HuH-7.5 (cell line): ENCODE results near the gene BLID.

ENCODE experiments used
- DNase-seq: peaks from one replicate; pipeline ENCODE4 v3.0.0; 2011; ENCODE audit warnings: low spot score

BLID gene, protein sequence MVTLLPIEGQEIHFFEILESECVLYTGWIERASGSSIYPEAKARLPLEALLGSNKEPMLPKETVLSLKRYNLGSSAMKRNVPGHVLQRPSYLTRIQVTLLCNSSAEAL

DNA sequence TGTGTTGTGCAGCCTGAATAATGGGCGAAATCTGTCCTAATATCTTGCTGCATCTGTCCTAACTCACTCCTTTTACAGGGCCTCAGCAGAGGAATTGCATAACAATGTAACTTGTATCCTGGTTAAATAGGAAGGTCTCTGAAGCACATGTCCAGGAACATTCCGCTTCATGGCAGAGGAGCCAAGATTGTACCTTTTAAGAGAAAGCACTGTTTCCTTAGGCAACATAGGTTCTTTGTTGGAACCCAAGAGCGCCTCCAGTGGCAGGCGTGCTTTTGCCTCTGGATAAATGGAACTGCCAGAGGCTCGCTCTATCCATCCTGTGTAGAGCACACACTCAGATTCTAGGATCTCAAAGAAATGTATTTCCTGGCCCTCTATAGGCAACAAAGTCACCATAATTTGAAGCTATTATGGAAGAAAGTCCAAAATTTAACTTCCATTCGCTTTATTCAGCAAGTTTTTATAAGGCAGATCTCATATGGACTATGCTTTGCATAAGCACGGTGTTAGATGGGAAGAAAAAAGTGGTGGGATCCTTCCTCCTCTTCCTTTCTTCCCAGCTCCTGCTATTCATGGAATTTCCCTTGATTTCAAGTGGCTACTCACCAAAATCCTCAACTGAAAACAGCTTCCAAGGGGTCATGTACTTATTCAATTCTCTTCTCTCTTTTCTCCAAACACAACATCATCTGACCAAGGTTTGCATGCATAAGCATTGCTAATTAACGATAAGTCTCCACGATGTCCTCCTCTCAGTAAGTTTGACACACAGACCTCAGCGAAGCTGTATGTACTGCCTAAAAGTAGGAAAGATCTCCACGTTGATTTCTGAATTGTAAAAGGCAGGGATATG is at the start of gene BLID:
TSS of gene BLID (minus strand) at position 692 of the 856 bp plus-strand sequence. CDS start at position 399, 293 bp downstream.
- DNase-seq: no peak

DNA sequence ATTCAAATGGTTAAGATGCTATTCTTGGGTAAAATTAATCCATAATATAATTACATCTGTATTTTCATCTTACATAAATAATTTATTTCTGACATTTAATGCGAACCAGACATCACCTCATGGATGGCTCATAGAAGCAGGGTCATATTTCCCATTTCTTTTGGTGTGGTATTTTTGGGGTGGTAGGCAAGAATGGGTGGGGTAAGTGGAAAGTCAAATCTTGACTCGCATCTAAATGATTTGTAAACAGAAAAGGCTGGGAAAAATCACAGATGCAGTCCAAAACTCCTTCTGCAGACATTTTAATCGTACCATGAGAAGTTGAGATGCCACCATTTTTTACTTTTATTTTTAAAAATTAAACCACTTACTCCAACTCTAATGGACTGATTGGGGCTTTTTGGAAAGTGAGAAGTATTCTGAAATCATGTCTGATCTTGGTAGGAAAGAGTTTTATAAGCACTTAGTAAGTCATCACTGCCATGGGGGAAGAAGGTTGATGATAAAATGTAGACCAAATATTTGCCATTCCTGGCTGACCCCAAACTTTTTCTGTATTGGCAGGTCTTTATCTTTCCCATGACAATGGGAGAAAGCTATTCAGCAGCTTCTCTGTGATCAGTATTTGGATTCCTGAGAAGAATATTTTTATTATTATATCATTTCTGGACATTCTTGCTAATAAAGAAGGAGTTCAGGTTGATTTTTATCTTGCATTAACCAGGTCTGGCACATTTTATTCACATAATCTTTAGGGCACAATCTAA is 47.2 kb upstream of the BLID start:
- no peak for DNase-seq

DNA sequence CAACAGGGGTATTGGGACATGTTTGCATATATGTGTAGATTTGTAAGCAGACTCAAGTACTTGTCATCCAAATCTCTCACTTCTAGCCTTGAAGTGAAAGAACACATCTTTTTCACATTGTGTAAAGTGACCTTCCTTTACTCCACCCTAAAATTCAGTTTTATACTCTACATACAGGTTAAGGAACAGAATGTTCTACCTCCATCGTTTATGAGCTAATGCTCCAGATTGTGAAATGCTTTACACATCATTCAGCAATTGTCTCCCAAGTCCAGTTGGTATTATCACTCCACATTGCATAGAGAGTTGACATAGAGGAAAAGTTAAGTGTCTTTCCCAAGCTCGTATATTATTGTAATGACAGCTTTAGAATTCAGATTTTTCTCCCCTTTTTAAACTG is 46.1 kb upstream of the BLID start:
- DNase-seq: no peak

DNA sequence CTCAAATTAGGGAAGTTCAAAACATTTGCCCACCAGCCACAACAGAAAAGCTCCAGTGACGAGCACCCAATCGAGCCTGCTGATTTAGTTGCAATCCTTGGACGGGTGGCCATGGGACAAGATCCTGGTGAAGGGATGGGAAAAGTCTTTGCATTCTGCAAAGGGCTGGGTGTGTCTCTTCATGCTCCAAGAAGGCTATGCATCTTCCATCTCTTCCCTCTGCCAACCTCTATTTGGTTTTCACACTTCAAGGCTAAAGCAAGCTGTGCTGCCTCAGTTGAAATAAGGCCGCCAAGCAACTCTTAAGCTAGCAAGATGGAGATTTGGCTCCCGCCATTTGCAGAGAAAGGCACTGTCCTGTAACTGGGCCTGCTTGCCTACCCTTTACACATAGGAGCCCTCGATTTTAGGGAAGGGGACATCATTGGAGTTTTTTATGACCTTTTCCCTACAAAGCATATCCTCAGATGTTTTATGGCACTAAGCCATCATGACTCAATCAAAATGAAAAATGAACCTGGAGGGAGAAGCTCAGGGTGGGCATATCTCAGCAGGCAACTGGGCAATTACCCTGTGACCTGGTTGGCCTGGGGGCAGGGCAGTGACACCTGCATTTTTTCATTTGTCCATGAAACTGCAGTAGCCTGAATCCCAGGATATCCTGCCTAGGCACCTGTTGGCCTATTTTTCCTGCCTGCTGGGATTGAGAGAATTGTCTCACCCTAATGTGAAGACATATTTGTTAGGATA is 45.0 kb upstream of the BLID start:
- no peak for DNase-seq

DNA sequence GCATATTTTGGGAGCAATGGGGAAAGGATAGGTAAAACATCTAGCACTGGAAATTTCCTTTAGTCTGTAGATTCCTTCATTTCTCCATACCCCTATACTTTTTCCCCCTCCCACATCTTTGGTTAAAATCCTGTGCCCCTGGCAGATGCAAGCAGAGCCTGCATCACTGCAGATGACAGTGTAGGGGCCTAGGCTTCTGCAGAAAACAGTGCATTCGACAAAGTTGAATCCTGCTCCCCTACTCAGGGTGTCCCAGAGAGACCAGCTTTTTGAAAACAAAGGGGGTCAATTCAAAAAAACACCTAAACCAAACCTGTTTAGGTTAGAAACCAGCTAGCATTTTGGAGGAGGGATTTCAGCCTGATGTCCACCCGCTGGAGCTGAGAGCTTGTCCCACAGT is 43.8 kb upstream of the BLID start:
- DNase-seq: no peak

DNA sequence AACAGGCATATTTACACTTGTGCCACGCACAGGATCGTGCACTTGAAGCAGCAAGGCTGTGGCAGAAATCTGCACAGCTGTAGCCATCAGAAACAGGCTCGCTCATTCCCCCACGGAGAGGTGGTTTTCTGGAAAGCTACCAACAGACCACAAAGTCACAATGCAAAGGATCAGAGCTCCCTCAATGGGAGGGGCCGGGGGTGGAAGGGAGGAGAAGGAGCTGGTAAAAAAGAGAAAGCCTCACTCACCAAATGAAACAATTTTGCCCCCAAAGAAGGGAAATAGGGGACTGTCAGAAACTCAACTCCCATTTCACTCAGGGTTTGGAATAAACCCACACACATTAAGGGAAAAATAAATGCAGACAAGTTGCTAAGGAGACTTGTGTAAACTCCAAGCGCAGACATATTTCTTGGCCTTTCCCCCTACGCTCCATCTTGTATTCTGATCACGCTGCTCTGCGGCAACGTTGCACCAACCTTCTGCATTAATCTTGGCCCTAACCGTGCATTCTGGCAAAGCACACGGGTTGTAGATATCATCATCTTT is 43.2 kb upstream of the BLID start:
- no peak for DNase-seq

DNA sequence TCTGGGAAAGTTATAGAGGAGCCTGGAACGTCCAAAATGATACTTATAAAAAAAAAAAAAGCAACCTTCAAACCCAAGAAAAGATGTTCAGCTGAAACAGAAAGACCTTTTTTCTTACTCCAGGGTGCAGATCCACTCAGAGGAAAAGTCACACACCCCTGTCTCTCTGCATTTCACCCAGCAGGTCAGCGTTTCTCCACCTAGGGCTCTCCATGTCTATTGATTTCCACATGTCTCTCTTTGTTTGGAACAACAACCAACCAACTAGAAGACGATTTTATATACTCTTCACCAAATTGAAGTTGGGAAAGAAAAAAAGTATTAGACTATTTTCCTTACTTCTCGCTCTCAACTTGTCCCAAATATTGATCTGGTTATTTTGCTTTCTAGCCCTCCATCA is 42.2 kb upstream of the BLID start:
- no peak for DNase-seq

DNA sequence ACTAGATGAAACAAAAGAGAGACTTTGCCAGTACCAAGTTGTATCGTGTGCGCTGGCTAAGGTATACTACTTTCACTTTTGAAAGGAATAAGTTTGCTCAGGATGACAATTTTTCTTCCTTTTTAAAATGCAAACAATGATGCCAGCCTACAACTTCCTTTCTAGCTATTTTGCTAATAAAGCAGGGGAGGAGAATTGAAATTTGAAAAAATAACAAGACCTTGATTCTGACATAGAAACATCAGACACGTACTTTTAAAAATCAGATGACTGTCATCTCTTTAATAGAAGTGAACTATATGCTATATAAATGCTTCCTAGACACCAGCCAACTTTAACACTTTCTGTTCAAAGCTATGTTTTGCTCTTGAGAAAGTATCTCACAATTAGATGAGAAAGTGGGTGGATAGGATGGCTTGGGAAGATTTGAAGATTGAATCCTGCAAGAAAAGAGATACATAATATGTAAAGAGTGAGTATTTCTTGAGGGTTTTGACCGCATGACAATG is 41.7 kb upstream of the BLID start:
- no peak for DNase-seq

DNA sequence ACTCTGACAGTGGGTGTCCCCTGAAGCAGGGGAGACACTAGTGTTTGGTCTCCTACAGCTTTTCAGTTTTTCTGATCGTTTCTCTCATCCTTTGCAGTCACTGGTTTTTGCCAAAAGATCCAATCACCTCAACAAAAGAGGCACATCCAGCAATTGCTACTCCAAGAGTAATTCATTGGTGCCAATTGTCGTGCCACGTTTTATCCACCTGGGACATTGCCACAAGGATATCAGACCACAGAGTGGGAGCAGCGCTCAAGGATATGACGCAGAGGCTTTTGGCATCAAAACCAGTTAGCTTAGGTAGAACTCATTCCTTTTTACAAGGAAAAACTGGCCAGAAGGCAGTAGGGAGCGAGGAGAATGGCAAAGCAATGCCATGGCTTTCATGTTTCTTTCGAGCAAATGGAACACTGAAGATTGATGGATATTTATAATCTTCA is 40.9 kb upstream of the BLID start:
- no peak for DNase-seq

DNA sequence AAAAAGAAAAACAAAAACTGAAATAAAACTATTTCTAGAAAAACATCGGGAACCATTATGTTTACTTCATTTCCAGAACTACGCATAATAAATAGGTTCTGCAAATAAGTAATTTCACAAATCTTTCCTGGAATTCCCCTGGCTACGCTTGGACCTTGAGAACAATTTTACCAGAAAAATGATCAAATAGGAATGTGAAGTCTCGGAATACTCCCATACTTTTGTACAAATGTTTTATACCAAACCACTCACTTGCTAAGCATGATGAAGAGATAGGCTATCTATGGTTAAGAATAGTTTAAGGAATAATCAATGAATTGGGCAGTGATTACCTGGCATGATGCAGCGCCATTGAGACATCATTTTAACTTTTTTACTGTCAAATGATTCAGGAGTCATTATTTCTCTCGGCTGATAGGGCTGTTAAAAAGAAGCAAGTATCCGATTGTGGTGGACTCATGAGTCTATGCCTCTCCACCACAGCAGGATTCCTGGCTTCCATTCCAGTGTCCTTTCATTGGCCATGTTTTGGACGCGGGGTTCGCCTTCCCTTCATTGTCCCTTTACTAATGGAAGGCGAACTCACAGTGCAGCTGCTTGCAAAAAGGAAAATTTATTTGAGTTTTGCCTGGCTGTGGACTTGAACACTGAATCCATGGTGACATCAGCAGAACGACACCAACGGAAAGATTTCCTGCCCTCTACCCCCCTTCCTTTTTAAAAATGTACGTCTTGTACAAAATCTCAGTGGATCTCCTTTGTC is 39.9 kb upstream of the BLID start:
- no peak for DNase-seq

DNA sequence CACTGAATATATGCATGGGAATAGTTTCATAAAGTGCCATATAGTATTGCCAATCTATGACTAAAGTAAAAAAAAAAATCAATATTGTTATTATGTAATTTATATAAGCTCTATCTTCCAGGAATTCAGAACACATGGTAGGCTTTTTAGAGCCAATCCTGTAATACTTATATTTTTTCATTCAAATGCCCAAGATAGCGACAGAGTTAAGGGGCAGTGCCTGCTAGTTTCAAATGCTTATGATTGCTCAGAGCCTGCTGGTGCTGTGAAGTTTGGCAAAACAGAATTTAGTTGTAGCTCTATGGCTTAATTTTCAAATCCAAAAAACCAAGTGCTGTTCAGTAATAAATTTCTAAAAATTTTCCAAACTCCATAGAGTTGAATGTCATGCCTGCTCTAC is 39.0 kb upstream of the BLID start:
- no peak for DNase-seq

DNA sequence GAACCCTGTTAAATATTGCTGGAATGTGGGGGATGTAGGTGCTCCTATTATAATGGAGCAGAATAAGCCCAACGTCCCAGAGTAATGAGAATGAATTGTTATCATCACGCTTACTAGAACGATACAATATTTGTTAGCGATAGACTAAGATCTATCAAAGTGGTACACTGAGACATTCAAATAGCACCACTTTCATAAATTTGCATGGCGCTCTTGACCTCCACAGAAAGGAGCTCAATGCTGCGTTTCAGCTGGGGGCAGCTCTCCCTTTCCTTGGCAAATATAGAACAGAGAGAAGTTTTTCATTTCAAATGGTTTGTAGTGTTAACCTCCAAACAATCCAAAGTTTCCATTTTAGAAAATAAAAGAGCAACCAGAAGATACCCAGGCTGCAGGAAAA is 38.2 kb upstream of the BLID start:
- no peak for DNase-seq

DNA sequence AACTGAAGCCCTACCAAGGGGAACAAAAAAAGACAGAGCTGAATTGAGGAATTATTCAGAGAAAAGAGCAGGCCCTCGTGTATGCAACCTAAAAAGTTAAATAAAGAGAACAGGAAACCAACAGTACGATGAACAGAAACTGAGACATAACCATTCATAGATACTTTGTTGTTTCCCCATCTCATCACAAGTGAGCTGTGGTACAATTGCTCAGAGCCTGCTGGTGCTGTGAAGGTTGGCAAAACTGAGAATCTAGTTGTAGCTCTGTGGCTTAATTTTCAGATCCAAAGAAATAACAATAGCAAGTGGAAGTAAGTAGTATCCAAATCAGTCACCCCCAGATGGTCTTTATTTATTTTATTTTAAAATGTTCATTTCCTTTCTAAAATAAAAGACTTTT is 37.7 kb upstream of the BLID start:
- DNase-seq: no peak

DNA sequence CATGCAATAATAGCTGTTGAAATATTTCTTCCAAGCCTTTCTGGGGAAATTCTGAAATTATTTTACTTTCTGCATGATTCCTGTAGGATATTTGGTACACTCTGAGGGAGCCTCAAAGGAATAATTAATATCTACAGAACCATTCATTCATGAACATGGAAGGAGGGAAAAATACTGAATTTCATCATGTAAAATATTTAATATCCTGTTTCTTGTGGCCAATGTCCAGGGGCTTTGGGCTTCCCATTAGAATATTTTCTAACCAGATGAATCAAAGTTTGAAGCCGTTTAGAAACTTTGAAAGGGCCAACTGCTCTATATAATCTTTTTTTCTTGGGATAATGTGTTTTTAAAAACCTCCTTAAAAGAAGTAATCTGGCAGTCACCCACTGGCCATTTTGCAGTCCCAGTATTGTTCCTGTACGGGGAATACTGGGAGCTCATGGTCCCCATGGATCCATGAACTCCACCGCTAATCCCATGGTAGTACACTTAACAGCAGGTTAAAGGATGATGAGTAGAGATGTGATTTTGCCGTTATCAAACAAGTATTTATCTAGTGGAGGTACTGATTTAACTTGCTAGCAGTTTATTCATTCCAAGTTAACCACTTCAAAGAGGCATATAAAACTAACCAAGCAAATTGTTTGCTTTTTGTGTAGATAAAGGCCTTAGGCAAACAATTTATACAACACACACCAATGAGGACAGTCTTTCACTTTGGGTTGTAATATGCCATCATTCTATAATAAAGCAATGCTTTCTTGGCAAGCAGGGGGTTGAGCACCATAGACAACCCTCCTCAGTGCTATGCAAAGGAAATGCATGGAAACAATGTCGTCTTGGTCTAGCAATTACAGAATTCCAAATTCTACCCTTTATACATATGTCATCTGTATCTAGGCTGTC is 34.5 kb upstream of the BLID start:
- DNase-seq: no peak

DNA sequence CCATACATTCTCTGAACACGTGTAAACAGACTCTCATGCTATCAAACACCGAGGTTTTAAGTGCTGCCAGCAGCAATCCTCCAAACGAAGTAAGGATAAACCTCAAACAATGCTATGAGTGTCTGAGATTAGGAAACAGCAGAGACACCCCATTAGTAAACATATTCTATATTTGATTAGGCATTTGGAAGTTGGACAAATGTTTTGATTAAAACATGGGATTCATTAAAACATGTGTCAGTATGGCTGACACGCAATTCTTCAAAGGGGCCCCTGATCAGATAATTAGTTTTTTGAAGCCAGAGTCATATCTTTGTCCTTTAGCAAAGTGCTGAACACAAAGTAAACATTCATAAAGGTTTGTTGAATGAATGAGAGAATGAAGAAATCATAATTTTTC is 33.2 kb upstream of the BLID start:
- no peak for DNase-seq

DNA sequence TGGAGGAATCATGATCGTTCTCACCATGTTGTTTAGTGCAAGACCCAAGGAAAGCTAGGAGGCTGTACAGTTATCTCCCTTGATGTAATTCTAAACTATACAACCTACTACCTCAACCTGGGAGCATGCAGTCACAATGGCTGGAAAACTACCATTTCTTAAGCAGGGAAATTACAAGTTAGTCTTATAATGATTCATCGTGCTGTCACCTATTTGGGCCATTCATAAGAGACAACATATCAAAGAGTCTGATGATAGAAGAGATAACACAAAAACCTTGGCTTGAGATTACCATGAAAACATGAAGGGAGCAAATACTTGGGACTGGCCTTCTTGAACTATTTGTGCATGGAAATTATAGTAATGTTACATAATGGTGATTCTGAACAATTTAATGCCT is 30.5 kb upstream of the BLID start:
- DNase-seq: no peak

DNA sequence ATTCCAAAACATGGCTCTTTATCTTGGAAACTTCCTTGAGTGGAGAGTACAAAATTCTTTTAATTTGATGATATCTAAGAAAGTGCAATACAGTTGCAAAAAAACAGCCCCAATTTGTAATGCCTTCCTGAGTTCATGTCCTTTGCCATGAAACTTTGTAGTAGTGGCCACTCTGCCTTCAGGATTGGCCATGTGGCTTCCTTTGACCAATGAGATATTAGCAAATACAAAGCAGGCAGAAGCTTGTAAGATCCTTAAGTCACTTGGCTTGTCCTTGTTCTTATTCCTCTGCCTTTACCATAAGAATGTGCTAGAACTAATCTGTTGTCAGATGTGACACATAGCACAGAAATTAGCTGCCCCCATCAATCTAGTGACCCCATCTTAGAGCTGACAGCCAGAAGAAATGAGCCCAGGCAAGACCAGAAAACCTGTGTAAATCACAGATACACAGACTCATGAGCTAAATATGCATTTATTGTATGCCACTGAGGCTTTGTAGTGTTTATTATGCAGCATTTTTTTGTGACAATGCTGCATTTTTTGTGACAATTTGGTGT is 29.8 kb upstream of the BLID start:
- no peak for DNase-seq

DNA sequence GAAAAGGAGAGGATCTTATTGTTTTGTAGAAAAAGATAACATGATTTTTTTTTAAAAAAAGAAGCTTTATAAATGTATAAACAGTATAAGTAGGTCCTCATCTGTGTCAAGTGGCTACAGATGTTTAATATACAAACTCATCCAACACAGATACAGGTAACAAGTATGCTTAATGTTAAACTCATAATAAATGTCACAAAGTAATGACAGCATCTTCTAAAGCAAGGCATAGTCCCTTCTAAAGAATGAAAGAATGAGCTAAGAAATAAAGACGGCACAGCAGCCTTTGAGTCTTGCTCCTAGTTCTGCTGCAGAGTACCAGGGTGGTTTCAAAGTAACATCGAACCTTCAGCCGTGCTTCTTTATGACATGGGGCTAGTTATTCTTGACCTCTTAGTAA is 28.7 kb upstream of the BLID start:
- no peak for DNase-seq

DNA sequence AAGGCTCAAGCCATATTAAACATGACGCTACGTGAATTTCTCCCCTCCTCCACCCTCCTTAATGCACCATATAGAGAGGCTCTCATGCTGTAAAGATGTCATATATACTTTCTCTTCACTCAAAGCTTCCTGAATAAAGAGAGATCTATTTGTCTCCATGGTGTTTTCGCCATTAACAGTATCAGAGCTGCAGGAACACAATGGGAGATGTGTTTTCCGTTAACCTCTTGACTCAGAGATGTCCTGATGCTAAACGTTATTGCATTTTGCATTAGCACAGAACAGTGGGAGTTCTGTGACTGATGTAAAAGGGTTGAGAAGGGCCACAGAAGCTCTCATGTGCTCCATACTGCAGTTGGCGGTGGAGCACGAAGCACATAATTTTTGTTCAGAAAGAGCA is 25.7 kb upstream of the BLID start:
- DNase-seq: no peak

DNA sequence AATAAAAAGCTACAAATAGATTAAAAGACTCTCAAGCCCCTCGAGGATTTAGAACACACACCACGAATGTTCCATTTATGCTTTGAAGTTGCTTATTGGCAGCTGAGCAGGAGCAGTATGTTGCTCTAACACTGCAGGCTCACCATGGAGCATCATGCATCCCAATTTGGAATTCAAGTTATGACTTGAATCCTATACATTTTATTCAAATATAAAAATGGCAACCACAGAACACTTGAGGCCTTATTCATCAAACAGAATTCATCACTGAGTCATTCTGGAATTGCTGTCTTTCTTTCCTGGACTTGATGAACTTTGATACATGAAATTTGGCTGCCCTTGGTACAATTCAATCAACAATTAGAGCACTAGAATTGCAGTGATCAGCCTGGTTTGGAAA is 24.5 kb upstream of the BLID start:
- no peak for DNase-seq
